22Rv1 (cell line): ENCODE measurements around the gene ARRDC5.

ENCODE experiments used
- CTCF ChIP-seq: fragments of 450-650 bp; IDR thresholded peaks from 2 replicates; pipeline ENCODE4 v1.5.1; 2017; ENCODE audit warnings: mild to moderate bottlenecking
- ZFX ChIP-seq: fragments of 450-650 bp; IDR thresholded peaks from 2 replicates; pipeline ENCODE4 v1.6.1; 2017; ENCODE audit warnings: antibody characterized with exemption, borderline replicate concordance

- TF ChIP-seq CTCF (no peak), ZFX (no peak)
Observed at GRCh38 chr19:4849019-4849418, 53.7 kb downstream of the ARRDC5 start.
